CD14-positive monocyte (primary cell): ENCODE results near the gene TAP1. TPM values are rescaled to one million over a fixed set of nuclear protein-coding genes. Genes with fewer than 3 reads are reported as not detected.

Experiments used
- DNase-seq, 3 donors: peaks; one replicate each; pipeline ENCODE4 v3.0.0-alpha.2; 2011 to 2022
- H2AFZ ChIP-seq: 2 replicates; pipeline ENCODE4 v1.6.0; 2012; ENCODE audit warnings: mild to moderate bottlenecking, low read depth, low read length, inconsistent platforms; ENCODE audit not compliant: insufficient read depth, poor library complexity, severe bottlenecking
- H3K27ac ChIP-seq, 2 donors: 1 replicate in 1 of 2; 2 replicates in 1 of 2; pipeline ENCODE4 v1.5.1; 2012 to 2013; ENCODE audit warnings: low read length in 2 of 2, control low read depth in 1 of 2, inconsistent platforms in 1 of 2, low read depth in 1 of 2, mild to moderate bottlenecking in 1 of 2
- H3K27me3 ChIP-seq, 2 donors: one replicate each; pipeline versions ENCODE4 v1.6.0 to v1.6.1; 2011 to 2013; ENCODE audit warnings: low read length in 2 of 2; ENCODE audit not compliant: control insufficient read depth in 2 of 2, insufficient read depth in 2 of 2
- H3K36me3 ChIP-seq, 2 donors: replicated peaks in 1 of 2; 1 replicate in 1 of 2; 2 replicates in 1 of 2; pipeline versions ENCODE4 v1.5.1 to v1.6.1; 2012 to 2013; ENCODE audit warnings: low read length in 2 of 2, control low read depth in 1 of 2, inconsistent platforms in 1 of 2, mild to moderate bottlenecking in 1 of 2; ENCODE audit not compliant: insufficient read depth in 2 of 2, control insufficient read depth in 1 of 2
- H3K4me1 ChIP-seq, 2 donors: 1 replicate in 1 of 2; 2 replicates in 1 of 2; pipeline versions ENCODE4 v1.5.1 to v1.6.1; 2012 to 2013; ENCODE audit warnings: low read length in 2 of 2, control low read depth in 1 of 2, inconsistent platforms in 1 of 2, mild to moderate bottlenecking in 1 of 2, moderate library complexity in 1 of 2; ENCODE audit not compliant: insufficient read depth in 2 of 2, control insufficient read depth in 1 of 2
- H3K4me2 ChIP-seq: replicated peaks from 2 replicates; pipeline ENCODE3; 2012; ENCODE audit warnings: low read length, moderate library complexity, mild to moderate bottlenecking; ENCODE audit not compliant: poor library complexity, severe bottlenecking; ENCODE audit errors: extremely low read depth
- H3K4me3 ChIP-seq, 3 experiments: fragments of 200-600 bp in 1 of 3; sonication (generic) in 1 of 3; replicated peaks in 1 of 3; 1 replicate in 2 of 3; 2 replicates in 1 of 3; pipeline ENCODE4 v1.5.1; 2011 to 2013; ENCODE audit warnings: low read length in 3 of 3, mild to moderate bottlenecking in 3 of 3, control low read depth in 2 of 3, low read depth in 2 of 3, inconsistent platforms in 1 of 3, moderate library complexity in 1 of 3
- H3K79me2 ChIP-seq: 2 replicates; pipeline ENCODE4 v1.6.0; 2012; ENCODE audit warnings: mild to moderate bottlenecking, control low read depth, inconsistent platforms, low read length, moderate library complexity; ENCODE audit not compliant: insufficient read depth
- H3K9ac ChIP-seq: 2 replicates; pipeline ENCODE4 v1.6.0; 2017; ENCODE audit warnings: low read length, mild to moderate bottlenecking; ENCODE audit not compliant: insufficient read depth, poor library complexity, severe bottlenecking
- H3K9me3 ChIP-seq, 2 donors: replicated peaks in 1 of 2; 1 replicate in 1 of 2; 2 replicates in 1 of 2; pipeline versions ENCODE4 v1.5.1 to v1.6.1; 2012 to 2013; ENCODE audit warnings: low read length in 2 of 2, control low read depth in 1 of 2; ENCODE audit not compliant: control insufficient read depth in 1 of 2, insufficient read depth in 1 of 2
- H4K20me1 ChIP-seq: 2 replicates; pipeline ENCODE4 v1.6.0; 2012; ENCODE audit warnings: mild to moderate bottlenecking, low read length, control low read depth, moderate library complexity; ENCODE audit not compliant: insufficient read depth
- H3K27ac Mint-ChIP-seq, 7 donors: one replicate each; pipeline ENCODE4 v1.8.0; 2020; ENCODE audit warnings: mild to moderate bottlenecking in 7 of 7, mixed read lengths in 7 of 7, moderate library complexity in 6 of 7, inconsistent platforms in 2 of 7
- H3K27me3 Mint-ChIP-seq, 3 donors: one replicate each; pipeline ENCODE4 v1.8.0; 2021 to 2022; ENCODE audit warnings: low read depth in 3 of 3, mild to moderate bottlenecking in 3 of 3, mixed read lengths in 3 of 3, moderate library complexity in 3 of 3, inconsistent platforms in 1 of 3
- H3K36me3 Mint-ChIP-seq, 2 donors: one replicate each; pipeline ENCODE4 v1.8.0; 2020; ENCODE audit warnings: mixed read lengths in 2 of 2, inconsistent platforms in 1 of 2, mild to moderate bottlenecking in 1 of 2
- H3K4me1 Mint-ChIP-seq: one replicate; pipeline ENCODE4 v1.8.0; 2020; ENCODE audit warnings: mild to moderate bottlenecking, mixed read lengths
- H3K4me3 Mint-ChIP-seq, 2 donors: one replicate each; pipeline ENCODE4 v1.8.0; 2020; ENCODE audit warnings: mild to moderate bottlenecking in 2 of 2, mixed read lengths in 2 of 2, moderate library complexity in 1 of 2
- H3K9me3 Mint-ChIP-seq, 7 donors: one replicate each; pipeline ENCODE4 v1.8.0; 2020 to 2022; ENCODE audit warnings: mixed read lengths in 7 of 7, mild to moderate bottlenecking in 6 of 7, moderate library complexity in 6 of 7, inconsistent platforms in 2 of 7
- CTCF ChIP-seq: fragments of 200-600 bp; IDR thresholded peaks from one replicate; pipeline ENCODE4 v1.8.0; 2022; ENCODE audit warnings: antibody characterized with exemption, mild to moderate bottlenecking
- WGBS: methylation state at CpG from one replicate; pipeline ENCODE4 v1.1.5; 2013; ENCODE audit warnings: missing lambda C conversion rate; ENCODE audit not compliant: insufficient coverage; 5-methylcytosine and 5-hydroxymethylcytosine counted together
- intact Hi-C, 2 donors: fragments of 100-400 bp; cut with micrococcal nuclease; formaldehyde crosslinking; loops; one replicate each; pipeline versions ENCODE4 v1.15.0 to v1.15.1; 2023
- polyA plus RNA-seq, 3 donors: library from polyadenylated mRNA; depleted of rRNA in 1 of 3; unstranded in 2 of 3; stranded (reverse) in 1 of 3; fragments of 300-500 nt in 2 of 3; fragments of >200 nt in 1 of 3; fragmentation: Illumina TruSeq in 2 of 3; gene quantifications; 1 replicate in 2 of 3; 2 replicates in 1 of 3; pipeline ENCODE4 v1.2.3, GENCODE V29; 2012 to 2021

The TAP1 gene
- polyA plus RNA-seq, 3 donors = 119 to 221 (median 204) TPM

GRCh38 chr6:32835167-32835893, 18.2 kb downstream of the TAP1 start:
- no peak overlapping the region for H3K4me2 ChIP-seq
- intact Hi-C loops = loop anchor here in 1 of 2 donors (5.0 kb wide), 1 partner anchor 37 kb away; no protein-coding TSS in a partner anchor
- Mint-ChIP-seq H3K4me1 (peaks cover 28% of the 10 kb centered on the region), H3K27me3 (no peaks in the 10 kb centered on the region), H3K4me3 (no peak overlapping the region), H3K27ac (no peak overlapping the region), H3K9me3 (no peaks in the 10 kb centered on the region), H3K36me3 (peaks cover 74 to 75% of the 10 kb centered on the region in 2 donors)
- no peak overlapping the region for H2AFZ ChIP-seq
- no peaks in the 10 kb centered on the region for H3K27me3 ChIP-seq
- peaks cover 66 to 77% of the 10 kb centered on the region in 2 donors for H3K36me3 ChIP-seq
- WGBS = 96% methylated on average over 14 of the region's 16 CpGs
- H3K79me2 ChIP-seq = peaks cover 20% of the 10 kb centered on the region
- no peaks in the 10 kb centered on the region for H3K9me3 ChIP-seq
- peaks cover 24% of the 10 kb centered on the region for H4K20me1 ChIP-seq
- H3K4me3 ChIP-seq = no peak overlapping the region
- no peak for TF ChIP-seq CTCF
- H3K9ac ChIP-seq = no peak overlapping the region
- DNase-seq = no peak
- no peak overlapping the region for H3K27ac ChIP-seq
- peaks cover 17% of the 10 kb centered on the region in 2 donors for H3K4me1 ChIP-seq

GRCh38 chr6:32833664-32834063, 19.8 kb downstream of the TAP1 start:
- Histone ChIP-seq H3K9ac (no peak overlapping the region), H3K36me3 (peaks cover 82 to 88% of the 10 kb centered on the region in 2 donors), H4K20me1 (peaks cover 30% of the 10 kb centered on the region), H2AFZ (no peak overlapping the region), H3K4me2 (no peak overlapping the region), H3K27ac (no peak overlapping the region), H3K4me3 (no peak overlapping the region), H3K79me2 (peaks cover 20% of the 10 kb centered on the region), H3K4me1 (peaks cover 9 to 11% of the 10 kb centered on the region in 2 donors), H3K27me3 (no peaks in the 10 kb centered on the region), H3K9me3 (no peaks in the 10 kb centered on the region)
- TF ChIP-seq CTCF = no peak
- Mint-ChIP-seq H3K27ac (no peak overlapping the region), H3K4me1 (peaks cover 22% of the 10 kb centered on the region), H3K9me3 (no peaks in the 10 kb centered on the region), H3K36me3 (peaks cover 87 to 89% of the 10 kb centered on the region in 2 donors), H3K27me3 (no peaks in the 10 kb centered on the region), H3K4me3 (no peak overlapping the region)
- intact Hi-C loops = no loop called here
- WGBS = 100% methylated on average over 3 of the region's 5 CpGs
- no peak for DNase-seq
